HG03432 (cell line): ENCODE data around the gene SMIM36.
"Not testable (repeated sequence)": the region's sequence is repeated elsewhere in the genome, so short reads cannot be mapped to it uniquely, and the experiment has no call there.

Experiments
- ATAC-seq: cut with Tn5 transposase; IDR thresholded peaks from one replicate; pipeline ENCODE4 v1.9.1; 2021; ENCODE audit warnings: mild to moderate bottlenecking, moderate library complexity; ENCODE audit not compliant: unreplicated experiment

Gene SMIM36

DNA sequence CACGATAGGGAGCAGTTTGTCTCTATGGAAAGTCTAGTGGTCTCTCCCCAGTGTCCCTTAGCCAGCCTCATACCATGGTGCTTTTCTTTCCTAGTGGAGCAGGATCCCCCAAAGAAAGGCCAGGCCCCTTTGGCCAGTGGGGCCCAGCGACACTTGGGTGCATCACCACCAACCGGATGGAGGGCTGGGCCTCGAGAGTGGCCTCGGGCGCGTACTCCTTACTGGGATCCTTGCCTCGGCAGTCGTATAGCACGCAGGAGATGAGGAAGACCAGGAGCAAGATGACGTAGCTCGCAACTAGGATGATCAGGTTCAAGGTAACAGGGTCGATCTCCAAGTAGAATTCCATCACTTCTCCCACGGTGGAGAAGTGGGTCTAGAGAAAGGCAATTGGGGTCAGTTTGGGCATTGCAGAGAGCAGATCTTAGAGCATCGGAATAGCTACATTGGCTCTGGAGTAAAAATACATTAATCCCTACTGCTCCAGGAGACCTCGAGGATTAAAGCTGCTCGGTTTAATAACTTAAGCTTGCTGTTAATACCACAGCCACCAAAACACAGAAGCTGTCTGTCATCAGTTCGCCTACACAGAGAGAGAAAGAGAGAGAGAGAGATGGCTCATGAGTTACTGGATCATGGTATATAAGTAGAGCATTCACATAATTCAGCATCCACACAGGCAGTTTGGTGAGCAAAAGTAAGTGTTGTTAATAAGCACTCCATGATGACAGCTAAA is at the start of gene SMIM36:
SMIM36 (minus strand) TSS at position 467 of the 736 bp plus-strand sequence.
- ATAC-seq: no peak

DNA sequence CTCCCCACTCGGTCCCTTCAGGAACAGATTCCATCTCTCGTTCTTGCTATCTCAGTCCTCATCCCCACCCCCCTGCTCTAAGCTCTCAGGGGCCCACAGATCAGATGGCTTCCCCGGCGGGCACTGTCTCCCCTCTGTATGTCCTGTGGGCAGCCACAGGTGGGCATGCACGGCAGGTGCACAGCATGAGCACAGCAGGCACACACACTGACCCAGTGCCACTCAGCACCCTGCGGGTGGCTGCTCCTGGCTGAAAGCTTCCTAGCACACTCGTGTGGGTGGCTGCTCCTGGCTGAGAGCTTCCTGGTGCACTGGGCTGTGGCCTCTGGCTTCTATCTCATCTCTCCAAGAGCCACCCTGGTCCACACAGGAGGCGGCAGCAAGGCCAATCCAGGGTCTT is 44.5 kb upstream of the SMIM36 start:
- no peak for ATAC-seq

GRCh38 chr17:55549140-55549539 is 37.9 kb upstream of the SMIM36 start:
- no peak for ATAC-seq

DNA sequence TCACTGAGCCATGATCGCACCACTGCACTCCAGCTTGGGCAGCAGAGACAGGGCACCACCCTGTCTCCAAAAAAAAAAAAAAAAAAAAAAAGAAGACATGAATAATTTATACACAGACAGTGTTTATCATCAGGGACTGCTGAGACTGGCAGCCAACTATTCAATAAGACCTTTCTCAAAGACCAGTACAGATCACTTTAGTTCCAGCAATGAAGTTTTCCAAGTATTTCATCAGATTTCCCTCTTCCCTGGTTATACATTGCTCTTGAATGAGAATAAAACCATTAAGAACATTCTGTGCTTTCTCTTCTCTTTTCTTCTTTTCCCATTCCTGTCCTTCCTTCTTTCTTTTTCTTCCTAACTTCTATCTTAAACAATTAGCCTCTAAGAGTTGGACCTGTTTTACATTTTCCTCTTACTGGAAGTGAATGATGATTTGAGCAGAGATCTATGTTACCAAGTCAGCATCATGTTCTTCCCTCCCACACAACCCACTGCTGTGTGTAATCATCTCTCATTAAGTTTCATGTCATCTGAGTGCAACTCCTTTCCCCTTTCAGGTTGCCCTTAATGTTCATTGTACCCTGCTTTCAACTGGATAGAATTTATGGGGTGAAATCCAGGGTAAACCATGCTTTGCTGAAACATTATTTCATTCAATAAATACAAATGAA is 35.9 kb upstream of the SMIM36 start:
- no peak for ATAC-seq

- ATAC-seq: no peak
Measured at GRCh38 chr17:55546481-55546880, 35.2 kb upstream of the SMIM36 start.

DNA sequence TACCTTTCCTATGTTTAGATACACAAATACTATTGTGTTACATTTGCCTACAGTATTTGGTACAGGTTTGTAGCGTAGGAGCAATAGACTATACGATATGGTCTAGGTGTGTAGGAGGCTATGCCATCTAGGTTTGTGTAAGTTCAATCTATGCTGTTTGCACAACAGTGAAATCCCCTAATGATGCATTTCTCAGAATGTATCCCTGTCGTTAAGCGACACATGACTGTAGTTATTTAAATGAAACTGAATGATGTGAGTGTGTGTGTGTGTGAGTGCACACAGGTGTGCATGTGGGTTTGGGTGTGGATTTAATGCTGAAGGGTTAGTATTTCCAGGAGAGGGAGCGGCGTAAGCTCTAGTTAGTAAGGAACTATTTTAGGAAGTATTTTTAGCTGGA is 34.6 kb upstream of the SMIM36 start:
- ATAC-seq: no peak

DNA sequence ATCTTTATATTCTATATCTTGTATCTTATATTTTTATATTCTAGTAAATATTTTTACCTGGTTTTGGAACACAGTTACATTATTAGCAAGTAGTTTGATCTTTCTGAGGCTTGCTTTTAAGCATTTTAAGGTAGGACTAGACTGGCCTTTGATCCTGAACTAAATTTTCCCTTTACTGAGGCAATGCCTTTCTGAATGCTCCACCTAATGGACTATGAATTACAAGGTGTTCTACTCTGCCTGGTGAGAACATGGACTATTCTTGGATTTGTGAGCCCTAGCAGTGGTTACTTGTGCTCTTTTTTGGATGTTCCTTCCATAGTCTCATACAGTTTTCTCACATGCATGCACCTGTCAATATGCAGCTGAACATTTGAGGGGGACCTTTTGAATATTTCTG is 32.5 kb upstream of the SMIM36 start:
- ATAC-seq: no peak

DNA sequence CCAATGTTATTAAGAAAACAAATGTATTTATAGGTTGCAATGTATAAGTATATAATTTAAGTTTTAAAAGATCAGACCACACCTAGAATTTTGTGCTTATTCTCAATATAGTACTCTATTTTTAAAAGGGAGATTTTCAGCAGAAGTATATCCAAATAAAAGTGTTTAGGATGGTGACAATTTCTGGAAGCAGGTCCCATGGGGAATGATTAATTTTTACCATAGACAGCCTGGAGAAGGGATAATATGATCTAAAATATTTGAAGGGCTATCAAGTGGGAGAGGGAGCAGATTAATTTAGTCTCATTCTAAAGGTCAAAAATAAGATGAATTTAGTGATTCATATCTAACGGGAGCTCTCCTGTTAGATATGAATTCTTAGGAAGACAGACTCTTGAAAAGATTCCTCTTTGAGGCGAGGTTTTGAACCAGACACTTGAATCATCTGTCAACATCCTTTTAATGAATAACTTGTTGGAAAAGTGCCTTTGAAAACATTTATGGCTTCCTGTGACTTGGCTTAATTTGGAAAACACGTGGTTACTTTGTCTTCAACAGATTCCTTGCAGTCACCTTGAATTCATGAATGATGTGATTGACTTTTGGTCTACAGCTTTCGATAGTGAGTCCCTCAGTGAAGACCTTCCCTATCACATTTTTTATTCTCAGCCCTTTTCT is 29.3 kb upstream of the SMIM36 start:
- ATAC-seq: no peak

GRCh38 chr17:55536205-55536604 is 25.0 kb upstream of the SMIM36 start:
- ATAC-seq: no peak

- no peak for ATAC-seq
Measured at GRCh38 chr17:55533608-55534007, 22.4 kb upstream of the SMIM36 start.

- ATAC-seq: no peak
Measured at GRCh38 chr17:55532670-55533069, 21.4 kb upstream of the SMIM36 start.

GRCh38 chr17:55531053-55531728 is 19.9 kb upstream of the SMIM36 start:
- ATAC-seq: no peak

DNA sequence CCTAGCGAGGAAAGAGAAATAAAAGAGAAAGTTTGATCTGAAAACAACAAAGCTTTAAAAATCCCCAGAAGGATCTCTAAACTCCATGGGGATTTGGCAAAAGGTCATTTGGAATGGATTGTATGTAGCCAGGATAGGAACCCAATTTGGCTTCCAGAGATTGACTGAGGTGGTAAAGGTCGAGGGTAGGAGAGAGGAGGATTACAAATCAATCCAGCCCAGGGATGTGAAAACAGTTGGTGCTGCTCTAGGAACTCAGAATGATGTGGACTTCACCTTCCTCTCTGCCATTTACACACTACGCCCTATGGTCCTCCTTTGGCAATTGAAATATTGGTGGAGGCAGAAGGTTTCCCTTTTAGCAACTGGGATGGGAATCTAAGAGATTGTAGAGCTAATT is 18.8 kb upstream of the SMIM36 start:
- ATAC-seq: no peak

GRCh38 chr17:55527540-55528118 is 16.4 kb upstream of the SMIM36 start:
- ATAC-seq: no peak

GRCh38 chr17:55524440-55525220 is 13.4 kb upstream of the SMIM36 start:
- ATAC-seq: peak; percentile 72

GRCh38 chr17:55523032-55523431 is 11.8 kb upstream of the SMIM36 start:
- ATAC-seq: not testable (repeated sequence)

GRCh38 chr17:55521186-55521585 is 9.9 kb upstream of the SMIM36 start:
- ATAC-seq: no peak

DNA sequence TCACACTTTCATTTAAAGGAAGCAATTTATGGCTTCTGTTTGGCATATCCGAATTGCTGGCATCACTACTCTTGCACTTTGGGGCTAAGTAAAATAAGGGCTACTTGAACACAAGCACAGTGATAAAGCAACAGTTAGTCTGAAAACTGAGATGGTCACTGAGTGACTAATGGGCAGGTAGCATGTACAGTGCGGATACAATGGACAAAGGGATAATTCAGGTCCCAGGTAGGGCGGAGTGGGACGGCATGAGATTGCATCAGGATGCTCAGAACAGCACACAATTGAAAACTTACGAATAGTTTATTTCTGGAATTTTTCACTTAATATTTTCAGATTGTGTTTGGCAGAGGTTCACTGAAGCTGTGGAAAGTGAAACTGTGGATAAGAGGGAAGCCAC is 9.2 kb upstream of the SMIM36 start:
- no peak for ATAC-seq

- ATAC-seq: no peak
Measured at GRCh38 chr17:55518510-55518909, 7.3 kb upstream of the SMIM36 start.

DNA sequence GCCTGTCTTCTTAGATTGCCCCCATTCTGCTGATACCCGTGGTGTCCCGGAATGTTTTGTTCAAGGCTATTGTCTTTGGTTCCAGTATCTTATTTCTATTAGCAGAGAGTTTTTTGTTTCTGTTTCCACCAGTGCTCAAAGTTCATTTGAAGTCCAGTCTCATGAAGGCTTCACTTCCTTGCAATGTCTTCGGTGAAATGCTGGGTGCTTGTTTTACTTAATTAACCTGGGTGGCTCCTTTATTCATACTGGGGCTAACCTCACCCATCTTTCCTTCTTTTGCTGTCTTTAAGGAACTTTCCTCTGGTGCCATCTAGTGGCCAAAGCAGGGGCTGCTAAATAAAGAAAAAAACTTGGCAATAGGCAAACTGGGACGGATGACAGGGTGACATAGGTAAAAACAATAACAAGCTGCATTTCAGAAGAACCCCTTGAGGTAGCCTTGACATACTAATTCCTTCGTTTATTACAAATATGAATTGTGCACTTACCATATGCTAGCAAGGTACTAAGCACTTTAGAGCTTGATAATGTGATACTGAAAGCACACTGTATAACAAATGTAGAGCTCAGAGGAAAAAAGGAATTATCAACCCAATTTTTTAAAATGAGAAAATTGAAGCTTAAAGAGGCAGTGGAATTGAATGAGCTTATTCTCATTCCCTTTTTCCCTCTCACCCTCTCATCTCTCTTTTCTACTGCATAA is 2.8 kb upstream of the SMIM36 start:
- ATAC-seq: peak; percentile 84
